Eye (tissue), 1 donor: ENCODE results near the gene CAMTA1.

Source experiments
- DNase-seq: peaks from one replicate; pipeline ENCODE4 v3.0.0-alpha.2; 2015

CAMTA1 gene

GRCh38 chr1:7269525-7269924 is 484.3 kb downstream of the CAMTA1 start:
- DNase-seq: no peak

- no peak for DNase-seq
These were observed 489.0 kb downstream of the CAMTA1 start for GRCh38 chr1:7274256-7274655.

GRCh38 chr1:7278045-7278444 is 492.8 kb downstream of the CAMTA1 start:
- DNase-seq: no peak

GRCh38 chr1:7278827-7279765 is 493.8 kb downstream of the CAMTA1 start:
- DNase-seq: no peak

GRCh38 chr1:7279769-7280168 is 494.5 kb downstream of the CAMTA1 start:
- no peak for DNase-seq

- no peak for DNase-seq
These were observed 495.2 kb downstream of the CAMTA1 start for GRCh38 chr1:7280347-7280960.

- no peak for DNase-seq
These were observed 496.6 kb downstream of the CAMTA1 start for GRCh38 chr1:7281821-7282220.

GRCh38 chr1:7284839-7285435 is 499.7 kb downstream of the CAMTA1 start:
- DNase-seq: no peak

- DNase-seq: no peak
These were observed 500.7 kb downstream of the CAMTA1 start for GRCh38 chr1:7285856-7286454.

GRCh38 chr1:7287013-7287412 is 501.8 kb downstream of the CAMTA1 start:
- no peak for DNase-seq

GRCh38 chr1:7288992-7289391 is 503.7 kb downstream of the CAMTA1 start:
- no peak for DNase-seq

GRCh38 chr1:7289694-7290093 is 504.4 kb downstream of the CAMTA1 start:
- no peak for DNase-seq

GRCh38 chr1:7290971-7291970 is 506.0 kb downstream of the CAMTA1 start:
- no peak for DNase-seq

- DNase-seq: no peak
These were observed 506.9 kb downstream of the CAMTA1 start for GRCh38 chr1:7292036-7292681.

- DNase-seq: no peak
These were observed 507.6 kb downstream of the CAMTA1 start for GRCh38 chr1:7292714-7293419.

- DNase-seq: peak; percentile 38
These were observed 508.7 kb downstream of the CAMTA1 start for GRCh38 chr1:7293702-7294629.

- no peak for DNase-seq
These were observed 509.4 kb downstream of the CAMTA1 start for GRCh38 chr1:7294636-7295035.

- no peak for DNase-seq
These were observed 510.7 kb downstream of the CAMTA1 start for GRCh38 chr1:7295946-7296345.

- DNase-seq: no peak
These were observed 511.7 kb downstream of the CAMTA1 start for GRCh38 chr1:7296968-7297367.

GRCh38 chr1:7298145-7298544 is 512.9 kb downstream of the CAMTA1 start:
- no peak for DNase-seq
